GM18951 (cell line): ENCODE results near the gene LAG3.

Source experiments
- POLR2A ChIP-seq: IDR thresholded peaks from 4 replicates; pipeline ENCODE4 v1.6.1; 2011; ENCODE audit warnings: mild to moderate bottlenecking; ENCODE audit not compliant: insufficient read length, insufficient read depth; ENCODE audit errors: extremely low read depth
- in situ Hi-C: fragments of 300-500 bp; cut with MboI; formaldehyde crosslinking; loops from one replicate; pipeline ENCODE4 v1.12.0; 2022; ENCODE audit warnings: low sequenced_read_pairs, mixed read lengths, inconsistent platforms; ENCODE audit not compliant: unreplicated experiment

The LAG3 gene

GRCh38 chr12:6771509-6772330 lies 600 bp upstream of the LAG3 start:
- in situ Hi-C loops: no loop called here
- TF ChIP-seq POLR2A: no peak

- in situ Hi-C loops: no loop called here
- no peak for TF ChIP-seq POLR2A
These were observed 638 bp downstream of the LAG3 start for GRCh38 chr12:6772726-6773589.

- TF ChIP-seq POLR2A: no peak
These were observed 1.5 kb downstream of the LAG3 start for GRCh38 chr12:6773590-6774351.

GRCh38 chr12:6774499-6775062 lies 2.3 kb downstream of the LAG3 start:
- TF ChIP-seq POLR2A: no peak
- in situ Hi-C loops: no loop called here

More at GRCh38 chr12:6773590-6774351, 1.5 kb downstream of the LAG3 start:
- in situ Hi-C loops: no loop called here

- in situ Hi-C loops: no loop called here
- TF ChIP-seq POLR2A: no peak
These were observed 3.2 kb downstream of the LAG3 start for GRCh38 chr12:6775185-6776174.

GRCh38 chr12:6777386-6777785 lies 5.1 kb downstream of the LAG3 start:
- no peak for TF ChIP-seq POLR2A
- in situ Hi-C loops: no loop called here

- TF ChIP-seq POLR2A: no peak
- in situ Hi-C loops: no loop called here
These were observed 5.9 kb downstream of the LAG3 start for GRCh38 chr12:6778217-6778573.

- no peak for TF ChIP-seq POLR2A
- in situ Hi-C loops: no loop called here
These were observed 6.5 kb downstream of the LAG3 start for GRCh38 chr12:6778574-6779550.

GRCh38 chr12:6779708-6780432 lies 7.5 kb downstream of the LAG3 start:
- no peak for TF ChIP-seq POLR2A
- in situ Hi-C loops: no loop called here

GRCh38 chr12:6780573-6780972 lies 8.3 kb downstream of the LAG3 start:
- in situ Hi-C loops: no loop called here
- TF ChIP-seq POLR2A: no peak

- in situ Hi-C loops: no loop called here
- TF ChIP-seq POLR2A: no peak
These were observed 9.8 kb downstream of the LAG3 start for GRCh38 chr12:6782119-6782518.
